ENCODE measurements around the gene C4A.

The C4A gene

GRCh38 chr6:31961616-31962015 lies 20.2 kb upstream of the C4A start:
- no peak overlapping the region for H3K4me2 ChIP-seq
- H3K79me2 ChIP-seq (ENCODE audit: insufficient read depth, low read depth), result peaks cover 18% of the 10 kb centered on the region
- TF ChIP-seq, protein P1, sequence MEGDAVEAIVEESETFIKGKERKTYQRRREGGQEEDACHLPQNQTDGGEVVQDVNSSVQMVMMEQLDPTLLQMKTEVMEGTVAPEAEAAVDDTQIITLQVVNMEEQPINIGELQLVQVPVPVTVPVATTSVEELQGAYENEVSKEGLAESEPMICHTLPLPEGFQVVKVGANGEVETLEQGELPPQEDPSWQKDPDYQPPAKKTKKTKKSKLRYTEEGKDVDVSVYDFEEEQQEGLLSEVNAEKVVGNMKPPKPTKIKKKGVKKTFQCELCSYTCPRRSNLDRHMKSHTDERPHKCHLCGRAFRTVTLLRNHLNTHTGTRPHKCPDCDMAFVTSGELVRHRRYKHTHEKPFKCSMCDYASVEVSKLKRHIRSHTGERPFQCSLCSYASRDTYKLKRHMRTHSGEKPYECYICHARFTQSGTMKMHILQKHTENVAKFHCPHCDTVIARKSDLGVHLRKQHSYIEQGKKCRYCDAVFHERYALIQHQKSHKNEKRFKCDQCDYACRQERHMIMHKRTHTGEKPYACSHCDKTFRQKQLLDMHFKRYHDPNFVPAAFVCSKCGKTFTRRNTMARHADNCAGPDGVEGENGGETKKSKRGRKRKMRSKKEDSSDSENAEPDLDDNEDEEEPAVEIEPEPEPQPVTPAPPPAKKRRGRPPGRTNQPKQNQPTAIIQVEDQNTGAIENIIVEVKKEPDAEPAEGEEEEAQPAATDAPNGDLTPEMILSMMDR (conservative IDR thresholded peaks at IDR 0.05; ENCODE audit: low read depth, low read length), result no peak
- no peaks in the 10 kb centered on the region for H3K27me3 ChIP-seq (ENCODE audit: insufficient read depth, low read depth)
- H4K20me1 ChIP-seq (ENCODE audit: insufficient read depth), result no peaks in the 10 kb centered on the region
- H3K4me1 ChIP-seq (ENCODE audit: low read depth, poor library complexity, severe bottlenecking), result peaks cover 9% of the 10 kb centered on the region
- H2AFZ ChIP-seq (ENCODE audit: low read depth), result no peak overlapping the region
- no peak overlapping the region for H3K4me3 ChIP-seq (IDR thresholded peaks at IDR 0.05; ENCODE audit: insufficient read depth, low read depth, low read length)
- peaks cover 9% of the 10 kb centered on the region; the same call in 1 of the 2 replicates for H3K36me3 ChIP-seq (ENCODE audit: insufficient read depth)
- H3K27ac ChIP-seq, result no peak overlapping the region
- no peak overlapping the region for H3K9ac ChIP-seq

- H3K4me2 ChIP-seq, result no peak overlapping the region
- no peaks in the 10 kb centered on the region for H3K4me1 ChIP-seq (ENCODE audit: low read depth, poor library complexity, severe bottlenecking)
- TF ChIP-seq, protein P1 (conservative IDR thresholded peaks at IDR 0.05; ENCODE audit: low read depth, low read length), result no peak
- no peaks in the 10 kb centered on the region; the same call in 1 of the 2 replicates for H3K79me2 ChIP-seq (ENCODE audit: insufficient read depth, low read depth)
- H4K20me1 ChIP-seq (ENCODE audit: insufficient read depth), result no peaks in the 10 kb centered on the region
- no peaks in the 10 kb centered on the region for H3K27me3 ChIP-seq (ENCODE audit: insufficient read depth, low read depth)
- H3K4me3 ChIP-seq (IDR thresholded peaks at IDR 0.05; ENCODE audit: insufficient read depth, low read depth, low read length), result no peak overlapping the region
- peaks cover 8% of the 10 kb centered on the region; the same call in 1 of the 2 replicates for H3K36me3 ChIP-seq (ENCODE audit: insufficient read depth)
- no peak overlapping the region for H3K27ac ChIP-seq
- H3K9ac ChIP-seq, result no peak overlapping the region
- no peak overlapping the region for H2AFZ ChIP-seq (ENCODE audit: low read depth)
These were observed 17.9 kb upstream of the C4A start for GRCh38 chr6:31963921-31964320.

GRCh38 chr6:31965700-31966099 lies 16.2 kb upstream of the C4A start:
- Histone ChIP-seq H3K4me3 (IDR thresholded peaks at IDR 0.05; ENCODE audit: insufficient read depth, low read depth, low read length) (no peak overlapping the region), H3K36me3 (ENCODE audit: insufficient read depth) (peaks cover 8% of the 10 kb centered on the region; the same call in 1 of the 2 replicates), H4K20me1 (ENCODE audit: insufficient read depth) (no peaks in the 10 kb centered on the region), H3K4me1 (ENCODE audit: low read depth, poor library complexity, severe bottlenecking) (no peaks in the 10 kb centered on the region), H2AFZ (ENCODE audit: low read depth) (no peak overlapping the region), H3K27ac (no peak overlapping the region), H3K4me2 (no peak overlapping the region), H3K27me3 (ENCODE audit: insufficient read depth, low read depth) (no peaks in the 10 kb centered on the region), H3K79me2 (ENCODE audit: insufficient read depth, low read depth) (no peaks in the 10 kb centered on the region), H3K9ac (no peak overlapping the region)
- TF ChIP-seq, protein P1 (conservative IDR thresholded peaks at IDR 0.05; ENCODE audit: low read depth, low read length), result no peak

DNA sequence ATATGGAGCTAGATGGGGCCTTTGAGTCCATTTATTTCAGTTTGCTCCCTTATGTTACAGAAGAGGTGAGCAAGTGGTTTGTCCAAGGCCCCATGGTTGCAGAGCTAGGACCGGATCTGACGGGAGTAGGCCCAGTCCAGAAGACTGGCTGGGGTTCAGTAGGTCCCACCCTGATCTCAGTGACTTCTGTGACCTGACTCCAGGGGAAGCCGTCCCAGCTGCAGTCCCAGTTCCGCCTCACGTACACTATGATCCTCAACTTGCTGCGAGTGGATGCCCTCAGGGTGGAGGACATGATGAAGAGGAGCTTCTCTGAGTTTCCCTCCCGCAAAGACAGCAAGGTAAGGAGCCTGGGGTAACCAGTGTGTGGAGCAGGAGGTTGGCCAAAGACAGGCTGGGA lies 15.4 kb upstream of the C4A start:
- TF ChIP-seq, protein P1 (conservative IDR thresholded peaks at IDR 0.05; ENCODE audit: low read depth, low read length), result no peak
- no peak overlapping the region for H3K9ac ChIP-seq
- peaks cover 4% of the 10 kb centered on the region for H3K4me1 ChIP-seq (ENCODE audit: low read depth, poor library complexity, severe bottlenecking)
- no peaks in the 10 kb centered on the region for H4K20me1 ChIP-seq (ENCODE audit: insufficient read depth)
- H2AFZ ChIP-seq (ENCODE audit: low read depth), result no peak overlapping the region
- H3K4me3 ChIP-seq (IDR thresholded peaks at IDR 0.05; ENCODE audit: insufficient read depth, low read depth, low read length), result no peak overlapping the region
- H3K4me2 ChIP-seq, result no peak overlapping the region
- peaks cover 8% of the 10 kb centered on the region; the same call in 1 of the 2 replicates for H3K36me3 ChIP-seq (ENCODE audit: insufficient read depth)
- H3K27me3 ChIP-seq (ENCODE audit: insufficient read depth, low read depth), result no peaks in the 10 kb centered on the region
- no peaks in the 10 kb centered on the region for H3K79me2 ChIP-seq (ENCODE audit: insufficient read depth, low read depth)
- H3K27ac ChIP-seq, result no peak overlapping the region

All from KMS-11 (cell line).